Activated gamma-delta T cell treated with anti-CD3 and anti-CD28 coated beads, Interleukin-2, amount 50 U/mL, for 16 hours (primary cell): ENCODE results near the gene SSH2.

Experiments
- DNase-seq: peaks from one replicate; pipeline ENCODE4 v3.0.0-alpha.2; 2020; ENCODE audit warnings: low read depth

Gene SSH2

GRCh38 chr17:29589524-29590410 lies 340.3 kb downstream of the SSH2 start, which contains the start of gene GIT1:
Gene GIT1 (minus strand): TSS chr17:29589648. CDS start chr17:29589378, 270 bp downstream.
- peak; percentile 73 for DNase-seq

GRCh38 chr17:29588562-29589411 lies 341.2 kb downstream of the SSH2 start:
- DNase-seq, result peak; percentile 50

- no peak for DNase-seq
Measured at GRCh38 chr17:29588017-29588561, 341.9 kb downstream of the SSH2 start.

- DNase-seq, result no peak
Measured at GRCh38 chr17:29587591-29587990, 342.4 kb downstream of the SSH2 start.

- no peak for DNase-seq
Measured at GRCh38 chr17:29586676-29587469, 343.2 kb downstream of the SSH2 start.

- no peak for DNase-seq
Measured at GRCh38 chr17:29585080-29585751, 344.8 kb downstream of the SSH2 start.

GRCh38 chr17:29584452-29585079 lies 345.5 kb downstream of the SSH2 start:
- DNase-seq, result no peak

- no peak for DNase-seq
Measured at GRCh38 chr17:29583324-29584248, 346.4 kb downstream of the SSH2 start.

- no peak for DNase-seq
Measured at GRCh38 chr17:29582772-29583171, 347.3 kb downstream of the SSH2 start.

GRCh38 chr17:29582254-29582765 lies 347.7 kb downstream of the SSH2 start:
- no peak for DNase-seq

GRCh38 chr17:29581583-29582253 lies 348.3 kb downstream of the SSH2 start:
- DNase-seq, result no peak

GRCh38 chr17:29579866-29580771 lies 349.9 kb downstream of the SSH2 start:
- peak; percentile 86 for DNase-seq

GRCh38 chr17:29578626-29579485 lies 351.2 kb downstream of the SSH2 start:
- DNase-seq, result no peak

GRCh38 chr17:29577385-29578211 lies 352.4 kb downstream of the SSH2 start:
- no peak for DNase-seq

- no peak for DNase-seq
Measured at GRCh38 chr17:29577001-29577370, 353.0 kb downstream of the SSH2 start.
